GM21825 (cell line): ENCODE measurements around the gene NUTM2B.
"Not testable (repeated sequence)": the region's sequence is repeated elsewhere in the genome, so short reads cannot be mapped to it uniquely, and the experiment has no call there.

Source experiments
- ATAC-seq: cut with Tn5 transposase; IDR thresholded peaks from one replicate; pipeline ENCODE4 v1.9.1; 2021; ENCODE audit warnings: mild to moderate bottlenecking, moderate library complexity; ENCODE audit not compliant: unreplicated experiment

NUTM2B gene

GRCh38 chr10:79744844-79745243 is 41.8 kb downstream of the NUTM2B start:
- not testable (repeated sequence) for ATAC-seq

GRCh38 chr10:79748510-79748909 is 45.5 kb downstream of the NUTM2B start:
- ATAC-seq = peak; percentile 50

DNA sequence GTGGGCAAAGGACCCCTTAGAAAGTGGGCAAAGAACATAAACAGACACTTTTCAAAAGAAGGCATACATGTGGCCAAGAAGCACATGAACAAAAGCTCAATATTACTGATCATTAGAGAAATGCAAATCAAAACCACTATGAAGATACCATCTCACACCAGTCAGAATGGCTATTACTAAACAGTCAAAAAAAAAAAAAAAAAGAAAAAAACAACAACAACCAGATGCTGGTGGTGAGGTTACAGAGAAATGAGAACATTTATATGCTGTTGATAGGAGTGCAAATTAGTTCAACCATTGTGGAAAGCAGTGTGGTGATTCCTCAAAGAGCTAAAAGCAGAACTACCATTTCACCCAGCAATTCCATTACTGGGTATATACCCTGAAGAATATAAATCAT is 50.6 kb downstream of the NUTM2B start:
- not testable (repeated sequence) for ATAC-seq

- not testable (repeated sequence) for ATAC-seq
Measured at GRCh38 chr10:79758297-79758993, 55.4 kb downstream of the NUTM2B start.
